ENCODE measurements around the gene APC2.
"Not testable (repeated sequence)": the region's sequence is repeated elsewhere in the genome, so short reads cannot be mapped to it uniquely, and the experiment has no call there.

The APC2 gene

GRCh38 chr19:1497578-1498235 lies 47.8 kb downstream of the APC2 start:
- DNase-seq = no peak

DNA sequence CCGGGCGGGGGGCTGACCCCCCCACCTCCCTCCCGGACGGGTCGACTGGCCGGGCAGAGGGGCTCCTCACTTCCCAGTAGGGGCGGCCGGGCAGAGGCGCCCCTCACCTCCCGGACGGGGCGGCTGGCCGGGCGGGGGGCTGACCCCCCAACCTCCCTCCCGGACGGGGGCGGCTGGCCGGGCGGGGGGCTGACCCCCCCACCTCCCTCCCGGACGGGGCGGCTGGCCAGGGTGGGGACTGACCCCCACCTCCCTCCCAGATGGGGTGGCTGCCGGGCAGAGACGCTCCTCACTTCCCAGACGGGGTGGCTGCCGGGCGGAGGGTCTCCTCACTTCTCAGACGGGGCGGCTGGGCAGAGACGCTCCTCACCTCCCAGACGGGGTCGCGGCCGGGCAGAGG lies 49.3 kb downstream of the APC2 start:
- DNase-seq = not testable (repeated sequence)

GRCh38 chr19:1501200-1501595 lies 51.3 kb downstream of the APC2 start:
- DNase-seq = no peak

DNA sequence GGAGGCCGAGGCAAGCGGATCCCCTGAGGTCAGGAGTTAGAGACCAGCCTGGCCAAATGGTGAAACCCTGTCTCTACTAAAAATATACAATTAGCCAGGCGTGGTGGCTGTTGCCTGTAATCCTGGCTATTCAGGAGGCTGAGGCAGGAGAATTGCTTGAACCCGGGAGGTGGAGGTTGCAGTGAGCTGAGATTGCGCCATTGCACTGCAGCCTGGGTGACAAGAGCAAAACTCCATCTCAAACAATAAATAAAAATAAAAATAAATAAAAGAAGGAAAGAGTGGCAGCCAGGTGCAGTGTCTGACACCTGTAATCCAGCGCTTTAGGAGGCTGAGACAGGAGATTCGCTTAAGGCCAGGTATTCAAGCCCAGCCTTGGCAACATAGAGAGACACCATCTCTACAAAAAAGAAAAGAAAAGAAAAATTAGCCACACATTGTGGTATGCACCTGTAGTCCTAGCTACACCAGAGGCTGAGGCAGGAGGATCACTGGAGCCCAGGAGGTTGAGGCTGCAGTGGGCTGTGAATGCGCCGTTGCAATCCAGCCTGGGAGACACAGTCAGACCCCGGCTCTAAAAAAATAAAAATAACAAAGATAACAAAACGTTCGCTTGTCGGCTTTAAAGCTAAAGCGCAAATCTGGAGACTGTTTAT lies 52.6 kb downstream of the APC2 start:
- DNase-seq = no peak

GRCh38 chr19:1503089-1503924 lies 53.4 kb downstream of the APC2 start:
- peak in 4 of 5 donors; percentile 42 to 60 (median 52) for DNase-seq

DNA sequence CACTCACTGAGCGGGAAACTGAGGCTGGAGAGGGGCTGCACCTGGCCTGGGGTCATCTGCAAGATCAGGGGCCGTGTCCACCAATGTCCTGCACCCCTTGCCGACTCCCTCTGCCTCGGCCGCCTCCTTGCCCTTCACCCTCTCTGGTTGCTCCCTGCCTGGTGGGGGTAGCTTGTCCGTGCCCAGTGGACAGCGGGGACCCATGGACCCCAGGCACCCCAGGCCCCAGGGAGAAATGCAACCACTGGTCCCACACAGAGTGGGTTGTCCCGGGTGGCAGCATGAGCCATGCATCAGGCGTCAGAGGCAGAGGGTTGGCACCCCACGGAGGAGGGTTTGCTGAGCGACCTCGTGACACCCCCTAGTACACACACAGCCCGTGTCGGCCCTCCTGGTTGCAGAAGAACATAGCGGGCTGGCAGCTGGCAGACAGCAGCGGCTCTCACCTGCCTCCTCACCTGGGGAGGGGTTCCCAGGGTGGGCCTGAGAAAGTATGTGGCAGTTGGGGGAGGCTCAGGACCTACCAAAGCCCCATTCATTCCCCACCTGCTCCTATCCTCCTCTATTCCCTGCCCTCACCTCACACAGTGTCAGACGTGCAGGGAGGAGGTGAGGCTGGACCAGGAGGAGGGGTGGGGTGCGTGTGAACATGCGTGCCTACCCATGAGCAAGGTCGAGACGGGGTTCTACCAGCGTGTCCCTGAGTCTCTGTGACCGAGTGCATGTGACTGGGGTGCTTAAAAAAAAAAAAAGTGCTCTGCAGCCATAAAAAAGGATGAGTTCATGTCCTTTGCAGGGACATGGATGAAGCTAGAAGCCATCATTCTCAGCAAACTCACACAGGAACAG lies 54.2 kb downstream of the APC2 start:
- no peak for DNase-seq

DNA sequence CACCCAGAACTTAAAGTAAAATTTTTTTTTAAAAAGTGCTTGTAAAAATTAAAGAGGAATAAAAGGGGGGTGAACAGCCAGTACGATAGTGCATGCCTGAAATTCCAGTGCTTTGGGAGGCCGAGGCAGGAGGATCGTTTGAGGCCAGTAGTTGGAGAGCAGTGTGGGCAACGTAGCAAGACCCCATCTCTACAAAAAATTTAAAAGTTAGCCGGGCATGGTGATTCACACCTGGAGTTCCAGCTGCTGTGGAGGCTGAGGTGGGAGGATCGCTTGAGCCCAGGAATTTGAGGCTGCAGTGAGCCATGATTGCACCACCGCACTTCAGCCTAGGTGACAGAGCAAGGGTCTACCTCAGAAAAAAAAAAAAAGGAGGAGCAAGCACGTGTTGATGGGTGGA lies 55.1 kb downstream of the APC2 start:
- no peak for DNase-seq

- DNase-seq = no peak
Observed at GRCh38 chr19:1505991-1506881, 56.3 kb downstream of the APC2 start.

DNA sequence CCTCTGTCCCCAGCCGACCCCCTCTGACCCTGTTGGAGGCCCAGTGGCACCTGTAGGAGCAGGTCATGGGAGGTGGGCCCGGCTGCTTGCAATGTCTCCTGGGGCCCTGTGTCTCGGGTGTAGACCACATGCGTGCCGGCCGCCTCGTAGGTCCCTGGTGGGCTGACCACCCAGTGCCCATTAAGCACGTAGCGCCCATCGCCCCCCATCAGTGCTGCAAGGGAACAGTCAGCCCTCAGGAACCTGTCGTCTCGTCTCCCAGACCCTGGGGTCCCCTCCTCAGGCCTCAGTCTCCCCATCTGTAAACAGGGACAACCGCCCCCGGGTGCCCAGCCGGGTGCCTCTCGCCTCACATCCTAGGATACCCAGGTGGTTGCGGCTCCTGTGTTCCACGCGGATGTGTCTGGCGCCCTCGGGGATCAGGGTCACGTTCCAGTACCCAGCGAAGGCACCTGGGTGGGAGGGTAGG lies 57.3 kb downstream of the APC2 start:
- DNase-seq = no peak

DNA sequence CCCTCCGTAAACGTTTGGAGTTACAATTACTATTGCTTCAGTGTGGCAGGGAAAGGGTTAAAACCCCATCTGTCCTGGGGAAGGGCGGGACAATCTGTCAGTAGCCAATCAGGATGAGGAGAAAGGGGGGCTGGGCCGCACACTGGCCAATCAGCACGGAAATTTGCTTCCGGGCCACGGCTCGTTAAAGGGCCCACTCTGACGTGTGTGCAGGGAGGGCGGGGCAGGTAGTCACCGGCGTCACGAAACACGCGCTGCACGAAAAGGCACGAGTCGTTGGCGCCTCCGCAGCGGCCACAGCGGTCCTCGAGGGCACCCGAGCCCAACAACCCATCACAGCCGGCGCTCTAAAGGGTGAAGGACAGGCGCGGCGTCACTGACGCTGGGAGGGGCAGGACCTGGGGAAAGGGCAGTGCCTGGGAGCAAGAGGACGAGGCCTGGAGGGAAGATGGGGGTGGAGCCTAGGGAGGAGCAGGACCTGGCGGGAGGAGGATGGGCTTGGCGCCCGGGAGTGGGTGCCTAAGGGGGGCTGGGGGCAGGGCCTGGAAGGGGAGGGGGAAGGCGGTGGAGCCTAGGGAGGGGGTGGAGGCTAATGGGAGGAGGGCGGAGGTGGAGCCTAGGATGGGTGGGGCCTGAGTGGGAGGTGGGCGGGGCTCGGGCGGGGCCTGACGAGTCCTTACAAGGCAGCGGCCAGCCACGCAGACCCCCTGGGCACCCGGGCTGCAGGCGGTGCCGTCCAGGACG lies 58.0 kb downstream of the APC2 start:
- DNase-seq = peak; percentile 80 to 94 (median 89)

- DNase-seq = no peak
Observed at GRCh38 chr19:1508507-1508856, 58.6 kb downstream of the APC2 start.

DNA sequence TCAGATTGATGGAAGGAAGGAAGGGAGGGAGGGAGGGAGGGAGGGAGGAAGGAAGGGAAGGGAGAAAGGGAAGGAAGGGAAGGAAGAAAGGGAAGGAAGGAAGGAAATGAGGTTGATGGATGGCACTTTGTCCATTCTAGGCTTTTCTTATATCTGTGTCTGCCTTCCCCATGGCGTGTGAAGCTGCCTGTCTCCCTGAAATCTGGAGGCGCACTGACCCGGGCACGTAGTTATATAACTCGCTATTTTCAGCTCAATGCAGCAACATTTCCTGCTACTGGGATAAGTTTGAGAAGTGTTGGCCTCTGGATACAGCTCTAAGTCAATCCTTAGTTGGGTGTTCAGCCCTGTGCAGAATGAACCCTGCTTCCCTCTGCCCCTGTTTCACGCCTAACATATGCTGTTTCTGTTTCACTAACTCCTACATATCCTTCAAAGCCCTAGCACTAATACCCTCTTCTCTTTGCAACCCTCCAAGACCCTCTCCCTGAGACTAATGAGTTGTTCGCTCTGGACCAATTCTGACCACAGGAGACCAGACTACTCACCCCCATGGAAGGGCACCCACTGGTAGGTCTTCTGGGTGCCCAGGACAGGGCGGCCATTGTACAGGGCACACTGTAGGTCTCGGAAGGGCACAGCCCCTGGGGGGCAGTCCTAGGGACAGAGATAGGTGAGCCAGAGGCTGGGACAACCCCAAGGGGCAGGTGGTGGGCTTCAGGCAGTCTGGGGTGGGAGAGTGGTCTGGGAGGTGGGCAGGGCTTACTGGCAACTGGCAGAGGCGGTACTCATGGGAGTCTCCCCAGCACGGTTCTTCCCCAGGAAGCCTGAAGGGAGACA lies 59.9 kb downstream of the APC2 start:
- no peak for DNase-seq

GRCh38 chr19:1510442-1510806 lies 60.5 kb downstream of the APC2 start:
- no peak for DNase-seq

- DNase-seq = no peak
Observed at GRCh38 chr19:1510807-1511206, 60.9 kb downstream of the APC2 start.

- DNase-seq = no peak
Observed at GRCh38 chr19:1511318-1512317, 61.7 kb downstream of the APC2 start.

DNA sequence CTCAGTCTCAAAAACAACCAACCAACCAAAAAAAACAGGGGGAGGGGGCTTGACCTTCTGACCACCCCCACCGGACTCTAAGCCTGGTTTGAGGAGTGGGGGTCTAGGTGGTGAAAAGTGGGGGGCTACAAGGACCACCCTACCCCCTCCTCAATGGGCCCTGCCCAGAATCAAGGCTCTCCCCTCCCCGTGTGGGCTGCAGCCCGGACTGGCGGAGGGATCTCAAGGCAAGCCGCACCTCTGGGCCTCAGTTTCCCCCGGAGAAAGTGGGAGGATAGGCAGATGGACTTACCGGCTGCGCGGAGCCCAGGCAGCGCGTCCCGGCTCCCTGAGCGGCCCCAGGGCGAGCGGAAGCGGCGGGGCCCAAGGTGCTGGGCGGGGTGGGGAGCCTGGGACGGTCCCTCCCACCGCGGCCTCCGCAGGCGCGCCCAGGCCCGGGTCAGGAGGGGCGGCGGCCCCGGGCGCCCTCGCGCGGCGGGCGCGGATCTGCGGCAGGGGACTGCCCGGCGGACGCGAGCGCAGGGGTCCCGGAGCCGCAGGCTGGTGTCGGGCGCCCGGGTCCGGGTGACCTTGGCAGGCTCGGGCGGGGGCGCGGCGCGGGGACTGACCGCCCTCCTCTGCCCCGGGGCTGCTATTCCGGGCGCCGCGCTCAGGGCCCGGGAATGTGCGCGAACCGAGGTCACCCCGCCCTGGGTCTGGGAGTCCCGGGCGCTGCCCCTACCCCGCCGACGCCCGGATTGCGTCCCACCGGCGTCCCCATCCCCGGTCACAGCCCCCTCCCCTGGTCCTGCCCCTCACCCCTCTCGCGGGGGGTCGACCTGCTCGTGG lies 63.0 kb downstream of the APC2 start, which contains the start of gene ADAMTSL5:
Gene ADAMTSL5 (minus strand): TSS at position 349 of the 828 bp plus-strand sequence. CDS start 2,076 bp downstream, outside the sequence.
- DNase-seq = peak; percentile 33 to 75 (median 41)

GRCh38 chr19:1513499-1514294 lies 63.8 kb downstream of the APC2 start:
- DNase-seq = peak; percentile 34 to 70 (median 53)
